Endothelial cell of umbilical vein (primary cell): ENCODE results near the gene TSPAN33. TPM values are rescaled to one million over a fixed set of nuclear protein-coding genes. Genes with fewer than 3 reads are reported as not detected.

Experiments used
- BruUV-seq: library from RNA; stranded (reverse); fragments of 400-500 nt; replicated peaks from 2 replicates; lab custom pipeline; 2021; lab: Mats Ljungman, UMichigan
- CTCF ChIA-PET: fragments of 300-600, 350-600 bp; sonication (Branson Sonifier 250); formaldehyde crosslinking; loops from one replicate; lab custom pipeline; 2021; ENCODE audit warnings: antibody characterized with exemption, inconsistent platforms; lab: Charles Lee
- POLR2A ChIA-PET: fragments of 300-600, 350-600 bp; sonication (Branson Sonifier 250); formaldehyde crosslinking; loops from one replicate; lab custom pipeline; 2021; ENCODE audit warnings: antibody characterized with exemption, inconsistent platforms; lab: Charles Lee
- DNase-seq: peaks from one replicate; pipeline ENCODE4 v3.0.0-alpha.2; 2011; ENCODE audit warnings: low read depth, low spot score
- FAIRE-seq: peaks from 2 replicates; lab custom pipeline; 2011; peaks lifted over from hg19 to GRCh38; lab: Jason Lieb, UNC
- H2AFZ ChIP-seq: 2 replicates; pipeline ENCODE4 v1.6.0; 2012; ENCODE audit warnings: low read depth, low read length, control low read depth, inconsistent platforms
- H3K27ac ChIP-seq: 2 replicates; pipeline ENCODE4 v1.5.1; 2011; ENCODE audit warnings: low read depth, mild to moderate bottlenecking, control low read depth, low read length, moderate library complexity; ENCODE audit not compliant: insufficient read depth
- H3K27me3 ChIP-seq, 2 experiments: 2 replicates each; pipeline versions ENCODE4 v1.6.0 to v1.6.1; 2011; ENCODE audit warnings: low read length in 2 of 2, mixed read lengths in 1 of 2; ENCODE audit not compliant: control insufficient read depth in 2 of 2, insufficient read depth in 2 of 2
- H3K36me3 ChIP-seq, 2 experiments: 2 replicates in 1 of 2; 3 replicates in 1 of 2; pipeline ENCODE4 v1.5.1; 2011; ENCODE audit warnings: low read length in 2 of 2, mild to moderate bottlenecking in 1 of 2, moderate library complexity in 1 of 2; ENCODE audit not compliant: control insufficient read depth in 2 of 2, insufficient read depth in 2 of 2; ENCODE audit errors: extremely low read depth in 1 of 2
- H3K4me1 ChIP-seq: 3 replicates; pipeline ENCODE4 v1.5.1; 2011; ENCODE audit warnings: mild to moderate bottlenecking, low read length; ENCODE audit not compliant: control insufficient read depth, insufficient read depth; ENCODE audit errors: extremely low read depth
- H3K4me2 ChIP-seq: 2 replicates; pipeline ENCODE4 v1.6.1; 2011; ENCODE audit warnings: low read length, control low read depth, mixed read lengths; ENCODE audit not compliant: insufficient read depth
- H3K4me3 ChIP-seq, 3 experiments: fragments of 200-600 bp in 1 of 3; sonication (generic), shearing (Covaris generic) in 1 of 3; replicated peaks in 1 of 3; 2 replicates each; pipeline ENCODE4 v1.5.1; 2011 to 2016; ENCODE audit warnings: control low read depth in 3 of 3, low read length in 3 of 3, mild to moderate bottlenecking in 2 of 3, inconsistent platforms in 1 of 3, low read depth in 1 of 3, moderate library complexity in 1 of 3; ENCODE audit not compliant: insufficient read depth in 1 of 3
- H3K79me2 ChIP-seq: 2 replicates; pipeline ENCODE4 v1.6.0; 2012; ENCODE audit warnings: low read length, inconsistent platforms; ENCODE audit not compliant: control insufficient read depth, insufficient read depth
- H3K9ac ChIP-seq: replicated peaks from 2 replicates; pipeline ENCODE3; 2011; ENCODE audit warnings: low read length, control low read depth; ENCODE audit not compliant: insufficient read depth; ENCODE audit errors: extremely low read depth
- H3K9me1 ChIP-seq: replicated peaks from 3 replicates; pipeline ENCODE4 v1.6.0; 2011; ENCODE audit warnings: mild to moderate bottlenecking, low read length; ENCODE audit not compliant: control insufficient read depth, insufficient read depth; ENCODE audit errors: extremely low read depth
- H3K9me3 ChIP-seq: replicated peaks from 2 replicates; pipeline ENCODE4 v1.5.1; 2012; ENCODE audit warnings: low read length, inconsistent platforms; ENCODE audit not compliant: control insufficient read depth, insufficient read depth
- H4K20me1 ChIP-seq: replicated peaks from 2 replicates; pipeline ENCODE3; 2011; ENCODE audit warnings: mild to moderate bottlenecking, low read length; ENCODE audit not compliant: control insufficient read depth, insufficient read depth; ENCODE audit errors: extremely low read depth
- CTCF ChIP-seq, 2 donors: IDR thresholded peaks; 1 replicate in 1 of 2; 2 replicates in 1 of 2; pipeline ENCODE4 v1.5.1; 2011; ENCODE audit warnings: low read length in 2 of 2, mild to moderate bottlenecking in 2 of 2, moderate library complexity in 2 of 2, control low read depth in 1 of 2, inconsistent platforms in 1 of 2, low read depth in 1 of 2; ENCODE audit not compliant: insufficient read depth in 1 of 2; ENCODE audit errors: extremely low read depth in 1 of 2
- EZH2 ChIP-seq: IDR thresholded peaks from 2 replicates; pipeline ENCODE4 v1.6.1; 2012; ENCODE audit warnings: borderline replicate concordance, low read depth, mild to moderate bottlenecking, moderate library complexity, low read length, inconsistent platforms; ENCODE audit not compliant: severe bottlenecking
- FOS ChIP-seq: IDR thresholded peaks from 2 replicates; pipeline ENCODE4 v1.6.1; 2011; ENCODE audit warnings: mild to moderate bottlenecking, low read length, moderate library complexity, borderline replicate concordance; ENCODE audit not compliant: insufficient read depth
- GATA2 ChIP-seq: IDR thresholded peaks from 2 replicates; pipeline ENCODE4 v1.7.0; 2011; ENCODE audit warnings: low read depth, mild to moderate bottlenecking, moderate library complexity, mixed read lengths, low read length; ENCODE audit not compliant: insufficient read length, insufficient read depth
- MYC ChIP-seq: IDR thresholded peaks from one replicate; pipeline ENCODE4 v1.6.1; 2011; ENCODE audit warnings: mild to moderate bottlenecking, low read depth, low read length
- POLR2A ChIP-seq: IDR thresholded peaks from 2 replicates; pipeline ENCODE4 v1.6.1; 2012; ENCODE audit warnings: low read depth, mild to moderate bottlenecking, control low read depth, low read length
- POLR2AphosphoS5 ChIP-seq: IDR thresholded peaks from 2 replicates; pipeline ENCODE4 v1.6.1; 2012; ENCODE audit warnings: low read depth, mild to moderate bottlenecking, control low read depth, low read length, moderate library complexity; ENCODE audit not compliant: insufficient read depth
- dilution Hi-C: fragments of 300-500 bp; cut with MboI; formaldehyde crosslinking; loops from one replicate; pipeline ENCODE4 v1.15.0; 2019; ENCODE audit warnings: low sequenced_read_pairs; ENCODE audit not compliant: extremely low pct_ligation_motif_present
- intact Hi-C: fragments of 100-400 bp; cut with micrococcal nuclease; formaldehyde crosslinking; loops from one replicate; pipeline ENCODE4 v1.10.0; 2022
- polyA plus RNA-seq, 4 experiments: library from polyadenylated mRNA; depleted of rRNA in 3 of 4; stranded (reverse) in 3 of 4; unstranded in 1 of 4; fragments of >200 nt; gene quantifications; 2 replicates each; pipeline versions ENCODE4 v1.2.1 to v1.2.3, GENCODE V29; 2011 to 2012; ENCODE audit warnings: missing spikeins in 1 of 4
- total RNA-seq: library from RNA; stranded (reverse); gene quantifications from 2 replicates; pipeline ENCODE4 v1.2.3, GENCODE V29; 2021
- TF ChIP-seq, protein P1 (sequence below): IDR thresholded peaks from 2 replicates; pipeline ENCODE4 v1.6.1; 2011; ENCODE audit not compliant: insufficient read depth, insufficient read length

Gene TSPAN33
- total and polyA plus RNA-seq, 2 donors (not counting 3 experiments of a cell fraction or from before 2014, with no cell fraction given): 0.21 TPM; not detected in 1

DNA sequence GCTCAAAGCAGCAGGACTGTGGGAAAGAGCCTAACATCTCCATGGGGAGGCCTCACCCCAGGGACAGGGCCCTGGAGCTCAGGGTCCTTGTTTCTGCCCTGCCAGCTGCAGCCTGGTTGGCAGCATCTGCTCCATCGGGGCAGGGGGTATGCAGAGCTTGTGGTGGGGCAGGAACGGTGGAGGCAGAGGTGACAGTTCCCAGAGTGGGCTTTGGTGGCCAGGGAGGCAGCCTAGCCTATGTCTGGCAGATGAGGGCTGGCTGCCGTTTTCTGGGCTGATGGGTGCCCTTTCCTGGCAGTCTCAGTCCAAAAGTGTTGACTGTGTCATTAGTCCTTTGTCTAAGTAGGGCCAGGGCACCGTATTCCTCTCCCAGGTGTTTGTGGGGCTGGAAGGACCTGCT lies 68.1 kb downstream of the TSPAN33 start:
- no TSS peak for BruUV-seq
- H3K4me2 ChIP-seq: no peak overlapping the region
- peaks cover 0 to 2% of the 10 kb centered on the region in 2 experiments for H3K36me3 ChIP-seq
- no peaks in the 10 kb centered on the region for H3K4me1 ChIP-seq
- ChIA-PET CTCF (interaction anchor here (1.0 to 10.2 kb wide), 3 partner anchors 47 to 432 kb away, joined by 3 to 465 read pairs (median 17); no protein-coding TSS in a partner anchor), POLR2A (interaction anchor here (0.6 kb wide), 1 partner anchor 48 kb away, joined by 7 read pairs; no protein-coding TSS in a partner anchor)
- no peaks in the 10 kb centered on the region for H4K20me1 ChIP-seq
- no peak overlapping the region for H3K4me3 ChIP-seq
- H3K27me3 ChIP-seq: no peaks in the 10 kb centered on the region
- intact Hi-C loops (no loop called here), dilution Hi-C loops (no loop called here)
- FAIRE-seq (no peak), DNase-seq (no peak)
- no peaks in the 10 kb centered on the region for H3K79me2 ChIP-seq
- no peak overlapping the region for H2AFZ ChIP-seq
- TF ChIP-seq CTCF (IDR thresholded peaks at IDR 0.05; ENCODE audit: extremely low read depth in 1 of 2, insufficient read depth in 1 of 2, low read depth in 1 of 2, low read length in 2 of 2) (no peak), POLR2A (no peak), POLR2AphosphoS5 (no peak), GATA2 (no peak)
- H3K27ac ChIP-seq: no peak overlapping the region
- H3K9me3 ChIP-seq: no peaks in the 10 kb centered on the region
- no peaks in the 10 kb centered on the region for H3K9me1 ChIP-seq
- no peak overlapping the region for H3K9ac ChIP-seq

GRCh38 chr7:129213828-129214227 lies 69.3 kb downstream of the TSPAN33 start:
- H3K27ac ChIP-seq: no peak overlapping the region
- BruUV-seq: no TSS peak
- peaks cover 0 to 2% of the 10 kb centered on the region in 2 experiments for H3K27me3 ChIP-seq
- no peak overlapping the region for H3K9ac ChIP-seq
- intact Hi-C loops: no loop called here
- H4K20me1 ChIP-seq: no peaks in the 10 kb centered on the region
- FAIRE-seq: no peak
- no peak overlapping the region for H2AFZ ChIP-seq
- H3K79me2 ChIP-seq: no peaks in the 10 kb centered on the region
- TF ChIP-seq POLR2AphosphoS5: no peak
- no peak for TF ChIP-seq MYC
- no peak for TF ChIP-seq POLR2A
- no peak for TF ChIP-seq FOS
- no peak for TF ChIP-seq CTCF (IDR thresholded peaks at IDR 0.05; ENCODE audit: extremely low read depth in 1 of 2, insufficient read depth in 1 of 2, low read depth in 1 of 2, low read length in 2 of 2)
- no peak for TF ChIP-seq EZH2
- TF ChIP-seq, protein P1, sequence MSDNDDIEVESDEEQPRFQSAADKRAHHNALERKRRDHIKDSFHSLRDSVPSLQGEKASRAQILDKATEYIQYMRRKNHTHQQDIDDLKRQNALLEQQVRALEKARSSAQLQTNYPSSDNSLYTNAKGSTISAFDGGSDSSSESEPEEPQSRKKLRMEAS: no peak
- no peak for TF ChIP-seq GATA2
- no peaks in the 10 kb centered on the region for H3K4me1 ChIP-seq
- H3K9me3 ChIP-seq: no peaks in the 10 kb centered on the region
- H3K4me2 ChIP-seq: no peak overlapping the region
- dilution Hi-C loops: no loop called here
- ChIA-PET CTCF (interaction anchor here (1.0 to 10.2 kb wide), 4 partner anchors 48 to 157 kb away, joined by 3 to 465 read pairs (median 10); no protein-coding TSS in a partner anchor), POLR2A (no interaction called here)
- H3K36me3 ChIP-seq: peaks cover 0 to 2% of the 10 kb centered on the region in 2 experiments
- no peak overlapping the region for H3K4me3 ChIP-seq
- H3K9me1 ChIP-seq: no peaks in the 10 kb centered on the region
- no peak for DNase-seq
